ENCODE results near the gene OR13F1. TPM values are rescaled to one million over a fixed set of nuclear protein-coding genes. Genes with fewer than 3 reads are reported as not detected.
"Not testable (repeated sequence)": the region's sequence is repeated elsewhere in the genome, so short reads cannot be mapped to it uniquely, and the experiment has no call there.

Gene OR13F1
- total RNA-seq, 1 donor from 2014 or later: not detected

DNA sequence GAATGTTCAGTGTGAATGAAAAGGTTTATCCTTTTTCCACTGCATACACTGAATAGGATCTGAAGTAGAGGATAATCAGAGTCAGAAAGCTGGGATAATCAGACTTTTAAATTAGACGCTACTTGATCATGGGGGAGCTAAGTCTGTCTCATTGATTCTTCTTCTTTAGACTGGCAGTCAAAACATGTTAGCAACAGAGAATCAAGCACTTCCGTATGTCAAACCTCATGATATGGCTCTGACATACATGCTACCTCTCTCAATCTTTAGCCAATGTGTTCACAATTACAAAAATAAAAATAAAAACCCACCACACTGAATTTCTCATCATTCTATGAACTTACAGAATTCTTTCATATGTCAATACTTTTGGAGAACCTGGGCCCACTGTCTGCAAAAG is 19.0 kb upstream of the OR13F1 start:
- ChIA-PET CTCF (interaction anchor here (0.7 kb wide), 1 partner anchor 10 kb away, joined by 3 read pairs; no protein-coding TSS in a partner anchor), POLR2A (no interaction called here)
- intact Hi-C loops (cut with micrococcal nuclease): no loop called here
- TF ChIP-seq, protein P1, sequence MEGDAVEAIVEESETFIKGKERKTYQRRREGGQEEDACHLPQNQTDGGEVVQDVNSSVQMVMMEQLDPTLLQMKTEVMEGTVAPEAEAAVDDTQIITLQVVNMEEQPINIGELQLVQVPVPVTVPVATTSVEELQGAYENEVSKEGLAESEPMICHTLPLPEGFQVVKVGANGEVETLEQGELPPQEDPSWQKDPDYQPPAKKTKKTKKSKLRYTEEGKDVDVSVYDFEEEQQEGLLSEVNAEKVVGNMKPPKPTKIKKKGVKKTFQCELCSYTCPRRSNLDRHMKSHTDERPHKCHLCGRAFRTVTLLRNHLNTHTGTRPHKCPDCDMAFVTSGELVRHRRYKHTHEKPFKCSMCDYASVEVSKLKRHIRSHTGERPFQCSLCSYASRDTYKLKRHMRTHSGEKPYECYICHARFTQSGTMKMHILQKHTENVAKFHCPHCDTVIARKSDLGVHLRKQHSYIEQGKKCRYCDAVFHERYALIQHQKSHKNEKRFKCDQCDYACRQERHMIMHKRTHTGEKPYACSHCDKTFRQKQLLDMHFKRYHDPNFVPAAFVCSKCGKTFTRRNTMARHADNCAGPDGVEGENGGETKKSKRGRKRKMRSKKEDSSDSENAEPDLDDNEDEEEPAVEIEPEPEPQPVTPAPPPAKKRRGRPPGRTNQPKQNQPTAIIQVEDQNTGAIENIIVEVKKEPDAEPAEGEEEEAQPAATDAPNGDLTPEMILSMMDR (IDR thresholded peaks at IDR 0.05): no peak
- Mint-ChIP-seq H3K4me3 (no peak overlapping the region), H3K9me3 (no peaks in the 10 kb centered on the region), H3K36me3 (ENCODE audit: low read depth) (no peaks in the 10 kb centered on the region), H3K27me3 (no peaks in the 10 kb centered on the region), H3K4me1 (no peaks in the 10 kb centered on the region), H3K27ac (no peak overlapping the region)
- no peak for ATAC-seq (ENCODE audit: low read depth)
- DNase-seq: no peak

DNA sequence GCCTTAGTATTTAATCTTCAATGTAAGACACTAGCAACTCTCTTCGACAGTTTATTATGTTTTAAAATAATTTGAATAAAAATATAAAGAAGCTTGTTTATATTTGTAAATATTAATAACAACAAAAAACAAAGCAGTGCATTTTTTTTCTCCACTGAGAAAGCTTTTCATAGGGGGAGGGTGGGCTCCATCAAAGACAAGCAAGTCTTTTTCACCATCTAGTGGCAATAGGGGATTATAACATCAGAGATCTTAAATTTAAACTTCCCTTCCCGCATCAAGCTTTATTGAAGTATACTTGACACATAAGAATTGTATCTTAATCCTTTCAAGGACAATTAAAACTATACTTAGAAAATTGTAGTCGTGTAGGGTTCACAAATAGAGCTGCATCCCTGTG is 9.3 kb upstream of the OR13F1 start:
- POLR2A ChIA-PET: interaction anchor here (0.7 kb wide), 1 partner anchor 43 kb away, joined by 4 read pairs; no protein-coding TSS in a partner anchor
- Mint-ChIP-seq H3K36me3 (ENCODE audit: low read depth) (no peaks in the 10 kb centered on the region), H3K9me3 (no peaks in the 10 kb centered on the region), H3K4me1 (no peaks in the 10 kb centered on the region), H3K27me3 (no peaks in the 10 kb centered on the region), H3K27ac (no peak overlapping the region), H3K4me3 (no peak overlapping the region)
- ATAC-seq (ENCODE audit: low read depth) (no peak), DNase-seq (no peak)
- intact Hi-C loops (cut with micrococcal nuclease): no loop called here
- TF ChIP-seq, protein P1 (IDR thresholded peaks at IDR 0.05): no peak
- CTCF ChIA-PET: no interaction called here

- POLR2A ChIA-PET: no interaction called here
- Mint-ChIP-seq H3K27me3 (no peaks in the 10 kb centered on the region), H3K36me3 (ENCODE audit: low read depth) (no peaks in the 10 kb centered on the region), H3K9me3 (no peaks in the 10 kb centered on the region), H3K4me1 (no peaks in the 10 kb centered on the region), H3K4me3 (no peak overlapping the region), H3K27ac (no peak overlapping the region)
- TF ChIP-seq, protein P1 (IDR thresholded peaks at IDR 0.05): no peak
- DNase-seq (no peak), ATAC-seq (ENCODE audit: low read depth) (no peak)
- CTCF ChIA-PET: no interaction called here
- intact Hi-C loops (cut with micrococcal nuclease): no loop called here
Observed at GRCh38 chr9:104503440-104503839, 623 bp upstream of the OR13F1 start.

GRCh38 chr9:104506565-104506964 is 2.5 kb downstream of the OR13F1 start:
- Mint-ChIP-seq H3K9me3 (peaks cover 3% of the 10 kb centered on the region), H3K36me3 (ENCODE audit: low read depth) (no peaks in the 10 kb centered on the region), H3K4me1 (no peaks in the 10 kb centered on the region), H3K4me3 (no peak overlapping the region), H3K27me3 (peaks cover 2% of the 10 kb centered on the region), H3K27ac (no peak overlapping the region)
- TF ChIP-seq, protein P1 (IDR thresholded peaks at IDR 0.05): no peak
- POLR2A ChIA-PET: no interaction called here
- ATAC-seq (ENCODE audit: low read depth) (no peak), DNase-seq (no peak)
- CTCF ChIA-PET: no interaction called here
- intact Hi-C loops (cut with micrococcal nuclease): no loop called here

DNA sequence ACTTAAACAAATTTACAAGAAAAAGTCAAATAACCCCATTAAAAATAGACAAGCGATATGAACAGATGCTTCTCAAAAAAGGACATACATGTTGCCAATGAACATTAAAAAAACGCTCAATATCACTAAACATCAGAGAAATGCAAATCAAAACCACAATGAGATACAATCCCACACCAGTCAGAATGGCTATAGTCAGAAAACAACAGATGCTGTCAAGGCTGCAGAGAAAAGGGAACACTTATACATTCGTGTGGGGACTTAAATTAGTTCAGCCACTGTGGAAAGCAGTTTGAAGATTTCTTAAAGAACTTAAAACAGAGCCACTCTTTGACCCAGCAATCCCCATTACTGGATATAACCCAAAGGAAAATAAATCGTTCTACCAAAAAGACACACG is 10.8 kb downstream of the OR13F1 start:
- no peaks in the 10 kb centered on the region for H3K36me3 Mint-ChIP-seq (ENCODE audit: low read depth)
- intact Hi-C loops (cut with micrococcal nuclease): no loop called here
- TF ChIP-seq, protein P1 (IDR thresholded peaks at IDR 0.05): no peak

DNA sequence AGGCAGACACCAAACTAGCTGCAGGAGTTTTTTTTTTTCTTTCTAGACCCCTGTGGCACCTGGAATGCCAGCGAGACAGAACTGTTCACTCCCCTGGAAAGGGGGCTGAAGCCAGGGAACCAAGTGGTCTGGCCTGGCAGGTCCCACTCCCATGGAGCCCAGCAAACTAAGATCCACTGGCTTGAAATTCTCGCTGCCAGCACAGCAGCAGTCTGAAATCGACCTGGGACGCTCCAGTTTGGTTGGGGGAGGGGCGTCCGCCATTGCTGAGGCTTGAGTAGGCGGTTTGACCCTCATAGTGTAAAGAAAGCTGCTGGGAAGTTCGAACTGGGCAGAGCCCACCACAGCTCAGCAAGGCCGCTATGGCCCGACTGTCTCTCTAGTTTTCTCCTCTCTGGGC is 16.2 kb downstream of the OR13F1 start:
- intact Hi-C loops (cut with micrococcal nuclease); H3K36me3 Mint-ChIP-seq (ENCODE audit: low read depth); H3K4me3 Mint-ChIP-seq; H3K27me3 Mint-ChIP-seq; POLR2A ChIA-PET; H3K27ac Mint-ChIP-seq; CTCF ChIA-PET; H3K4me1 Mint-ChIP-seq; DNase-seq; H3K9me3 Mint-ChIP-seq; ATAC-seq (ENCODE audit: low read depth): not testable (repeated sequence)

More for the DNA sequence above, 10.8 kb downstream of the OR13F1 start:
- no peak for ATAC-seq (ENCODE audit: low read depth)
- no peaks in the 10 kb centered on the region for H3K4me1 Mint-ChIP-seq
- DNase-seq: no peak
- ChIA-PET POLR2A (no interaction called here), CTCF (no interaction called here)
- no peaks in the 10 kb centered on the region for H3K9me3 Mint-ChIP-seq
- no peak overlapping the region for H3K27ac Mint-ChIP-seq
- peaks cover 2% of the 10 kb centered on the region for H3K27me3 Mint-ChIP-seq
- H3K4me3 Mint-ChIP-seq: no peak overlapping the region
